Lower leg skin (tissue), 3 donors: ENCODE results near the gene GGTA1.

Experiments
- POLR2A ChIP-seq, 2 donors: fragments of 450-650 bp; IDR thresholded peaks; one replicate each; pipeline ENCODE4 v1.6.1; 2016 to 2017; ENCODE audit warnings: antibody characterized with exemption in 2 of 2, mild to moderate bottlenecking in 1 of 2, moderate library complexity in 1 of 2
- TF ChIP-seq, protein P1 (sequence below), 3 donors: fragments of 450-650 bp; IDR thresholded peaks; one replicate each; pipeline ENCODE4 v1.5.1; 2016; ENCODE audit warnings: antibody characterized with exemption in 3 of 3, mild to moderate bottlenecking in 3 of 3, moderate library complexity in 2 of 3

DNA sequence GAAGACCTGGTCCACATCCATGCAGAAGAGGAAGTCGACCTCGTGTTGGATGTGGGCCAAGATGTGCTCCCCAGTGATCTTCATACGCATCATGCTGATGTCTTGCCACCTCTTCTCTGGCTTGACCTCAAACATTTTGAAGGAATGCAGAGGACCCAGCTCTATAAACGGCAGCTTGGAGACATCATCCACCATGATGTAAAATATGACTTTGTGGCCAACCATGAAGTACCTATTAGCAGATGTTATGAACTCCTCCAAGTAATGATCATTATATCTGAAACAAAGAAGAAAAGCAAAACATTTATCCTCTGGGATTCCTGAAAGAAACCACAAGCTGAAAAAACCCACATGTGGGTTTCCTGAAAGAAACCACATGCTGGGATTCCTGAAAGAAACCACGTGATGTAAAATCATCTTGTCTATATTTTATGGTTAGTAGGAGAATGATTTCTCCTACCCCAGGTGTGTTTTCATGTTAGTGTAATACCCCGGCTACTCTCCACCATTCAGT is 52.3 kb downstream of the GGTA1 start:
- TF ChIP-seq, protein P1, sequence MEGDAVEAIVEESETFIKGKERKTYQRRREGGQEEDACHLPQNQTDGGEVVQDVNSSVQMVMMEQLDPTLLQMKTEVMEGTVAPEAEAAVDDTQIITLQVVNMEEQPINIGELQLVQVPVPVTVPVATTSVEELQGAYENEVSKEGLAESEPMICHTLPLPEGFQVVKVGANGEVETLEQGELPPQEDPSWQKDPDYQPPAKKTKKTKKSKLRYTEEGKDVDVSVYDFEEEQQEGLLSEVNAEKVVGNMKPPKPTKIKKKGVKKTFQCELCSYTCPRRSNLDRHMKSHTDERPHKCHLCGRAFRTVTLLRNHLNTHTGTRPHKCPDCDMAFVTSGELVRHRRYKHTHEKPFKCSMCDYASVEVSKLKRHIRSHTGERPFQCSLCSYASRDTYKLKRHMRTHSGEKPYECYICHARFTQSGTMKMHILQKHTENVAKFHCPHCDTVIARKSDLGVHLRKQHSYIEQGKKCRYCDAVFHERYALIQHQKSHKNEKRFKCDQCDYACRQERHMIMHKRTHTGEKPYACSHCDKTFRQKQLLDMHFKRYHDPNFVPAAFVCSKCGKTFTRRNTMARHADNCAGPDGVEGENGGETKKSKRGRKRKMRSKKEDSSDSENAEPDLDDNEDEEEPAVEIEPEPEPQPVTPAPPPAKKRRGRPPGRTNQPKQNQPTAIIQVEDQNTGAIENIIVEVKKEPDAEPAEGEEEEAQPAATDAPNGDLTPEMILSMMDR (IDR thresholded peaks at IDR 0.05) = no peak
- no peak for TF ChIP-seq POLR2A (IDR thresholded peaks at IDR 0.05)
